ENCODE results near the gene MRFAP1. TPM values are rescaled to one million over a fixed set of nuclear protein-coding genes. Genes with fewer than 3 reads are reported as not detected.

MRFAP1 gene
- polyA plus RNA-seq, 3 donors: 72.1 to 180 (median 171) TPM

DNA sequence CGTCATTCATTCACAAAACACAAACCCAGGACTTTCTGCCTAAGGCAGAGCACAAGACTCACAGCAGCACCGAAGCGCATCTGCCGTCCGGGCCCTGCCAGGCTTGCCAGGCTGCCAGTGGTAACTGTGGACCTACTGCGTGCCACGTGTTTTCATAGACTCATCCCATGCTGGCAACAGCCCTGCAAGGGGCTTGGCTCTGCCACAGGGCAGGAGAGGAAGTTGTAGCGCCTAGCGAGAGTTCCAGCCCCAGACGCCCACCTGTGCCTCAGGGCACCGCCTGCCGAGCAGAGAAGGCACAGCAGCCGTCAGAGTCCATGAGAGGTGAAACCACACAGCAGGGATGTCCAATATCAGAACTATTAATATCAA is 18.9 kb upstream of the MRFAP1 start:
- peaks cover 50 to 53% of the 10 kb centered on the region in 2 donors for H3K36me3 Mint-ChIP-seq
- H3K9me3 ChIP-seq (replicated peaks in 1 of 2; ENCODE audit: control insufficient read depth in 1 of 2, insufficient read depth in 1 of 2, low read length in 2 of 2): no peaks in the 10 kb centered on the region
- H3K4me3 ChIP-seq (replicated peaks in 1 of 3; ENCODE audit: low read depth in 2 of 3, low read length in 3 of 3): no peak overlapping the region
- DNase-seq: no peak
- H3K36me3 ChIP-seq (replicated peaks in 1 of 2; ENCODE audit: control insufficient read depth in 1 of 2, insufficient read depth in 2 of 2, low read length in 2 of 2): peaks cover 42 to 50% of the 10 kb centered on the region in 2 donors
- intact Hi-C loops (cut with micrococcal nuclease): no loop called here
- WGBS (ENCODE audit: insufficient coverage): 99% methylated on average over 8 of the region's 13 CpGs
- H3K4me1 Mint-ChIP-seq: no peaks in the 10 kb centered on the region
- H2AFZ ChIP-seq (ENCODE audit: insufficient read depth, low read depth, low read length, poor library complexity, severe bottlenecking): no peak overlapping the region
- no peaks in the 10 kb centered on the region for H4K20me1 ChIP-seq (ENCODE audit: insufficient read depth, low read length)
- H3K27me3 Mint-ChIP-seq (ENCODE audit: low read depth in 3 of 3): peaks cover 0 to 4% (median 3%) of the 10 kb centered on the region in 3 donors
- H3K27ac ChIP-seq (ENCODE audit: low read depth in 1 of 2, low read length in 2 of 2): no peak overlapping the region
- peak overlapping the region in 2 of 7 donors; percentile 16 to 28 for H3K27ac Mint-ChIP-seq
- no peak overlapping the region for H3K4me3 Mint-ChIP-seq
- H3K9me3 Mint-ChIP-seq: peaks cover 0 to 5% (median 0%) of the 10 kb centered on the region in 7 donors
- H3K27me3 ChIP-seq (ENCODE audit: control insufficient read depth in 2 of 2, insufficient read depth in 2 of 2, low read length in 2 of 2): no peaks in the 10 kb centered on the region
- no peak overlapping the region for H3K9ac ChIP-seq (ENCODE audit: insufficient read depth, low read length, poor library complexity, severe bottlenecking)
- TF ChIP-seq, protein P1, sequence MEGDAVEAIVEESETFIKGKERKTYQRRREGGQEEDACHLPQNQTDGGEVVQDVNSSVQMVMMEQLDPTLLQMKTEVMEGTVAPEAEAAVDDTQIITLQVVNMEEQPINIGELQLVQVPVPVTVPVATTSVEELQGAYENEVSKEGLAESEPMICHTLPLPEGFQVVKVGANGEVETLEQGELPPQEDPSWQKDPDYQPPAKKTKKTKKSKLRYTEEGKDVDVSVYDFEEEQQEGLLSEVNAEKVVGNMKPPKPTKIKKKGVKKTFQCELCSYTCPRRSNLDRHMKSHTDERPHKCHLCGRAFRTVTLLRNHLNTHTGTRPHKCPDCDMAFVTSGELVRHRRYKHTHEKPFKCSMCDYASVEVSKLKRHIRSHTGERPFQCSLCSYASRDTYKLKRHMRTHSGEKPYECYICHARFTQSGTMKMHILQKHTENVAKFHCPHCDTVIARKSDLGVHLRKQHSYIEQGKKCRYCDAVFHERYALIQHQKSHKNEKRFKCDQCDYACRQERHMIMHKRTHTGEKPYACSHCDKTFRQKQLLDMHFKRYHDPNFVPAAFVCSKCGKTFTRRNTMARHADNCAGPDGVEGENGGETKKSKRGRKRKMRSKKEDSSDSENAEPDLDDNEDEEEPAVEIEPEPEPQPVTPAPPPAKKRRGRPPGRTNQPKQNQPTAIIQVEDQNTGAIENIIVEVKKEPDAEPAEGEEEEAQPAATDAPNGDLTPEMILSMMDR (IDR thresholded peaks at IDR 0.05): no peak
- no peaks in the 10 kb centered on the region for H3K79me2 ChIP-seq (ENCODE audit: insufficient read depth, low read length)
- no peaks in the 10 kb centered on the region for H3K4me1 ChIP-seq (ENCODE audit: control insufficient read depth in 1 of 2, insufficient read depth in 2 of 2, low read length in 2 of 2)
- no peak overlapping the region for H3K4me2 ChIP-seq (replicated peaks; ENCODE audit: extremely low read depth, low read length, poor library complexity, severe bottlenecking)

DNA sequence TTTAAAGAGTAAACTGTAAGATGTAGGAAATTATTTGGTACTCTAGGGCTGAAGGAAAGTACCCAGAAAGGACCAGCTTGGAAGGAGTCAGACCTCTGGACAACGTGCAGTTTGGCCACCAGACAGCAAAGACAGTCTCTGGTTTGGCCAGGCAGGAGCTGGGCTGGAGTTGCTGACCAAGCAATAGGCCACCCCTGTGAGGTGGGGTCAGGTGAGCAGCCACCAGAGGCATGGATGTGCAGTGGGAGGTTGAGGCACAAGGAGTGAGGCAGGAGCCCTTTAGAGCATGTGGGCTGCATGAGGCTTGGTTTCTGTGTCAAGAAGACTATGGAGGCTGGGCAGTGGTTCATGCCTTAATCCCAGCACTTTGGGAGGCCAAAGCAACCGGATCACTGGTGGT is 17.7 kb upstream of the MRFAP1 start:
- Mint-ChIP-seq H3K36me3 (peaks cover 38 to 41% of the 10 kb centered on the region in 2 donors), H3K27ac (peak overlapping the region in 1 of 7 donors; percentile 50), H3K27me3 (ENCODE audit: low read depth in 3 of 3) (peaks cover 0 to 4% (median 3%) of the 10 kb centered on the region in 3 donors), H3K4me1 (no peaks in the 10 kb centered on the region), H3K9me3 (peaks cover 0 to 4% (median 0%) of the 10 kb centered on the region in 7 donors), H3K4me3 (no peak overlapping the region)
- WGBS (ENCODE audit: insufficient coverage): 100% methylated on average over 2 of the region's 2 CpGs
- Histone ChIP-seq H3K9me3 (replicated peaks in 1 of 2; ENCODE audit: control insufficient read depth in 1 of 2, insufficient read depth in 1 of 2, low read length in 2 of 2) (no peaks in the 10 kb centered on the region), H3K4me3 (replicated peaks in 1 of 3; ENCODE audit: low read depth in 2 of 3, low read length in 3 of 3) (no peak overlapping the region), H3K36me3 (replicated peaks in 1 of 2; ENCODE audit: control insufficient read depth in 1 of 2, insufficient read depth in 2 of 2, low read length in 2 of 2) (peaks cover 31 to 38% of the 10 kb centered on the region in 2 donors), H3K4me2 (replicated peaks; ENCODE audit: extremely low read depth, low read length, poor library complexity, severe bottlenecking) (no peak overlapping the region), H3K9ac (ENCODE audit: insufficient read depth, low read length, poor library complexity, severe bottlenecking) (no peak overlapping the region), H3K27me3 (ENCODE audit: control insufficient read depth in 2 of 2, insufficient read depth in 2 of 2, low read length in 2 of 2) (no peaks in the 10 kb centered on the region), H4K20me1 (ENCODE audit: insufficient read depth, low read length) (no peaks in the 10 kb centered on the region), H2AFZ (ENCODE audit: insufficient read depth, low read depth, low read length, poor library complexity, severe bottlenecking) (no peak overlapping the region), H3K4me1 (ENCODE audit: control insufficient read depth in 1 of 2, insufficient read depth in 2 of 2, low read length in 2 of 2) (no peaks in the 10 kb centered on the region), H3K79me2 (ENCODE audit: insufficient read depth, low read length) (no peaks in the 10 kb centered on the region), H3K27ac (ENCODE audit: low read depth in 1 of 2, low read length in 2 of 2) (no peak overlapping the region)
- no peak for DNase-seq
- intact Hi-C loops (cut with micrococcal nuclease): no loop called here
- TF ChIP-seq, protein P1 (IDR thresholded peaks at IDR 0.05): no peak

Data from CD14-positive monocyte (primary cell).